Measurements from ENCODE around the gene GSKIP. TPM values are rescaled to one million over a fixed set of nuclear protein-coding genes. Genes with fewer than 3 reads are reported as not detected.

GSKIP gene
- total RNA-seq, 1 experiment from 2014 or later = 43.0 TPM

- TF ChIP-seq AFF4 (CRISPR knock-in tag; IDR thresholded peaks at IDR 0.05; ENCODE audit: borderline replicate concordance) = no peak
- TF ChIP-seq USF2 (CRISPR knock-in tag; IDR thresholded peaks at IDR 0.05) = peak; percentile 40
- no peak for TF ChIP-seq ZBTB21 (CRISPR knock-in tag; IDR thresholded peaks at IDR 0.05; ENCODE audit: borderline replicate concordance)
Observed at GRCh38 chr14:96362071-96362964, 1.0 kb upstream of the GSKIP start (continued).

GRCh38 chr14:96363751-96364336 is 518 bp downstream of the GSKIP start:
- Mint-ChIP-seq H3K4me3 (peak overlapping the region; percentile 87), H3K4me1 (peaks cover 42% of the 10 kb centered on the region), H3K36me3 (peaks cover 6% of the 10 kb centered on the region), H3K27me3 (ENCODE audit: low read depth) (no peaks in the 10 kb centered on the region), H3K27ac (peak overlapping the region; percentile 85), H3K9me3 (peaks cover 4% of the 10 kb centered on the region)
- peak; percentile 45 for DNase-seq (ENCODE audit: low spot score)
- TF ChIP-seq JUN (CRISPR knock-in tag; IDR thresholded peaks at IDR 0.05) (no peak), ZBTB21 (CRISPR knock-in tag; IDR thresholded peaks at IDR 0.05; ENCODE audit: borderline replicate concordance) (0 out of 2 replicates have a peak, but pooled peaks have one; percentile 18)
- peak; percentile 12 for ATAC-seq
- ChIA-PET POLR2A (interaction anchor here (0.6 kb wide), 1 partner anchor 155 kb away, joined by 3 read pairs; no protein-coding TSS in a partner anchor), CTCF (no interaction called here)

- Mint-ChIP-seq H3K36me3 (peaks cover 15% of the 10 kb centered on the region), H3K4me3 (peak overlapping the region; percentile 87), H3K4me1 (peaks cover 44% of the 10 kb centered on the region), H3K9me3 (peaks cover 9% of the 10 kb centered on the region), H3K27me3 (ENCODE audit: low read depth) (no peaks in the 10 kb centered on the region), H3K27ac (no peak overlapping the region)
- DNase-seq (ENCODE audit: low spot score) (no peak), ATAC-seq (no peak)
- CTCF ChIA-PET = no interaction called here
- POLR2A ChIA-PET = no interaction called here
- TF ChIP-seq PRDM15 (CRISPR knock-in tag; IDR thresholded peaks at IDR 0.05) (no peak), ELF4 (CRISPR knock-in tag; IDR thresholded peaks at IDR 0.05; ENCODE audit: low read depth) (no peak), SOX15 (CRISPR knock-in tag; IDR thresholded peaks at IDR 0.05) (no peak), SP1 (CRISPR knock-in tag; conservative IDR thresholded peaks at IDR 0.05) (no peak), AFF4 (CRISPR knock-in tag; IDR thresholded peaks at IDR 0.05; ENCODE audit: borderline replicate concordance) (no peak), E2F4 (CRISPR knock-in tag; IDR thresholded peaks at IDR 0.05; ENCODE audit: borderline replicate concordance, low read depth) (no peak), NFE2L1 (CRISPR knock-in tag; IDR thresholded peaks at IDR 0.05) (no peak), RELA (CRISPR knock-in tag; IDR thresholded peaks at IDR 0.05; ENCODE audit: borderline replicate concordance) (no peak), NR1H2 (CRISPR knock-in tag; IDR thresholded peaks at IDR 0.05) (no peak), USF2 (CRISPR knock-in tag; IDR thresholded peaks at IDR 0.05) (no peak)
Observed at GRCh38 chr14:96364962-96365361, 1.6 kb downstream of the GSKIP start.

All from WTC11 (cell line).